Measurements from ENCODE around the gene ATP1A1. TPM values are rescaled to one million over a fixed set of nuclear protein-coding genes. Genes with fewer than 3 reads are reported as not detected.

The ATP1A1 gene
- total RNA-seq, 1 donor from 2014 or later, result 78.4 TPM

- no peaks in the 10 kb centered on the region for H3K36me3 Mint-ChIP-seq (ENCODE audit: unreplicated experiment)
- no peaks in the 10 kb centered on the region for H3K27me3 Mint-ChIP-seq (ENCODE audit: unreplicated experiment)
- DNase-seq, result no peak
- no peak for TF ChIP-seq CTCF (IDR thresholded peaks at IDR 0.05; ENCODE audit: partially characterized antibody, unreplicated experiment)
- peaks cover 14% of the 10 kb centered on the region for H3K9me3 Mint-ChIP-seq (ENCODE audit: unreplicated experiment)
- H3K4me3 Mint-ChIP-seq (ENCODE audit: unreplicated experiment), result peak overlapping the region; percentile 97
- no peak overlapping the region for H3K27ac Mint-ChIP-seq (ENCODE audit: unreplicated experiment)
- peaks cover 27% of the 10 kb centered on the region for H3K4me1 Mint-ChIP-seq (ENCODE audit: low read depth, unreplicated experiment)
These were observed 3.7 kb downstream of the ATP1A1 start for GRCh38 chr1:116376729-116377086.

GRCh38 chr1:116377541-116378529 lies 4.8 kb downstream of the ATP1A1 start:
- no peak for DNase-seq
- Mint-ChIP-seq H3K27ac (ENCODE audit: unreplicated experiment) (no peak overlapping the region), H3K27me3 (ENCODE audit: unreplicated experiment) (no peaks in the 10 kb centered on the region), H3K36me3 (ENCODE audit: unreplicated experiment) (no peaks in the 10 kb centered on the region), H3K9me3 (ENCODE audit: unreplicated experiment) (peaks cover 12% of the 10 kb centered on the region), H3K4me3 (ENCODE audit: unreplicated experiment) (no peak overlapping the region), H3K4me1 (ENCODE audit: low read depth, unreplicated experiment) (peaks cover 27% of the 10 kb centered on the region)
- TF ChIP-seq CTCF (IDR thresholded peaks at IDR 0.05; ENCODE audit: partially characterized antibody, unreplicated experiment), result no peak

- Mint-ChIP-seq H3K4me3 (ENCODE audit: unreplicated experiment) (no peak overlapping the region), H3K27ac (ENCODE audit: unreplicated experiment) (no peak overlapping the region), H3K4me1 (ENCODE audit: low read depth, unreplicated experiment) (peaks cover 27% of the 10 kb centered on the region), H3K27me3 (ENCODE audit: unreplicated experiment) (no peaks in the 10 kb centered on the region), H3K36me3 (ENCODE audit: unreplicated experiment) (no peaks in the 10 kb centered on the region), H3K9me3 (ENCODE audit: unreplicated experiment) (peaks cover 10% of the 10 kb centered on the region)
- no peak for DNase-seq
- TF ChIP-seq CTCF (IDR thresholded peaks at IDR 0.05; ENCODE audit: partially characterized antibody, unreplicated experiment), result no peak
These were observed 6.1 kb downstream of the ATP1A1 start for GRCh38 chr1:116379057-116379630.

- Mint-ChIP-seq H3K9me3 (ENCODE audit: unreplicated experiment) (peaks cover 6% of the 10 kb centered on the region), H3K36me3 (ENCODE audit: unreplicated experiment) (no peaks in the 10 kb centered on the region), H3K4me1 (ENCODE audit: low read depth, unreplicated experiment) (peaks cover 23% of the 10 kb centered on the region), H3K4me3 (ENCODE audit: unreplicated experiment) (no peak overlapping the region), H3K27ac (ENCODE audit: unreplicated experiment) (no peak overlapping the region), H3K27me3 (ENCODE audit: unreplicated experiment) (no peaks in the 10 kb centered on the region)
- no peak for DNase-seq
- TF ChIP-seq CTCF (IDR thresholded peaks at IDR 0.05; ENCODE audit: partially characterized antibody, unreplicated experiment), result no peak
These were observed 6.8 kb downstream of the ATP1A1 start for GRCh38 chr1:116379674-116380498.

Measured in glutamatergic neuron (in vitro differentiated cells).